GM19023 (cell line): Measurements from ENCODE around the gene IMPDH1.

Experiments used
- ATAC-seq: cut with Tn5 transposase; IDR thresholded peaks from one replicate; pipeline ENCODE4 v1.9.1; 2021; ENCODE audit warnings: mild to moderate bottlenecking, moderate library complexity; ENCODE audit not compliant: unreplicated experiment

The IMPDH1 gene

DNA sequence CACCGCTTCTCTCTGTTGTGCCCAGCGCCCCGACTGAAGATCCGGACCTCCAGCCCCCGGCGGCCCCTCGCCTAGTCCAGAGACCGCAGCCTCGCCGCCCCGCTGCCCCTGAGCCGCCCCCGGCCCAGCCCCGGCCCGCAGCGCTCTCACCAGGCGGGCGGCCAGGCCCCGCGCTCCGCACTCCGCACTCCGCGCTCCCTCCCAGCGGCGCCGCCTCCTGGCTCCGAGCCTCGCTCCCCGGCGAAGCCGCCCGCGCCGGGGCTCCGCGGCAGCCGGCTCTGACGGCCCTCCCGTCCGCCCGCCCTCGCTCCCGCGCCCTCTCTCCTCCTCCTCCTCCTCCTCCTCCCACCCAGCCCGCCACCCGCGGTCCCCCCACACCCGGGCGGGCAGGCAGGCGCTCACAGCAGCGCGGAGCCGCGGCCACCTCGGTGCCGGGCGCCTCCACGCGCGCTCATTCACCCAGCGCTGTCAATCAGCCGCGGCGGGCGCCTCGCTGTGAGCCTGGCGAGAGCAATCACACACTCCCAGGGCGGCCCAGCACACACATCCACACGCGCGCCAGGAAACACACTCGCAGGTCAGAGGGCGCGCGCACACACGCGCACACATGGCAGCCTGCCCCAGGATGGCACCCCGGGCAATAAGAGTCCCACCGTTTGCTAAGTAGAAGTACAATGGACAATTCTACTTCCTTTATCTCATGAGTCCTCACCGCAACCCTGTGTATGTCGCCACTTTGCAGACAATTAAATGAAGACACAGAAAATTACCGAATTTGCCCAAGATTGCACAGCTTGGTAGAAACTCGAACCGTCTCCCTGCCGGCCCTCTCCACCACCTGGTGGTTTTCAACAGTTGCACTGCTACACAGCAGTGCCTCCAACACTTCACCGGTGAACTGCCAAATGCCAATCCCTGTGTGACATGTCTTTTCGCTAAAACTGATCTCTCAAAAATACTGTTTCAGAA is 48.1 kb downstream of the IMPDH1 start, which contains the start of gene PRRT4:
Gene PRRT4 (minus strand): TSS at position 280 of the 969 bp plus-strand sequence.
- no peak for ATAC-seq

DNA sequence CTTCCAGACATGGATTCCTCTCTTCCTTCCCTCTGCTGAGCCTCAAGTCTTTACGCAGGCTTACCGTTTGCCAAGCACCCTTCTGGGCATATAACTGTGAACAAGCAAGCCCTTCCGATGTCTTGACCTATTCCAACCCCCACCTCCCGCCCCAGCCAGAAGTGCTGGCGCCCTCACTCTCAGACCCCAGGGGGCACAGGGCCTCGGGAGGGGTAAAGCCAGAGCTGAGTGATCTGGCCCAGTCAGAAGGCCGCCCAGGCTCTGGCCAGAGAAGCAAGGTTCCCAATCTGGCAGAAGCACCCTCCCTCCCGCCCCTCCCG is 49.5 kb downstream of the IMPDH1 start:
- ATAC-seq = no peak

DNA sequence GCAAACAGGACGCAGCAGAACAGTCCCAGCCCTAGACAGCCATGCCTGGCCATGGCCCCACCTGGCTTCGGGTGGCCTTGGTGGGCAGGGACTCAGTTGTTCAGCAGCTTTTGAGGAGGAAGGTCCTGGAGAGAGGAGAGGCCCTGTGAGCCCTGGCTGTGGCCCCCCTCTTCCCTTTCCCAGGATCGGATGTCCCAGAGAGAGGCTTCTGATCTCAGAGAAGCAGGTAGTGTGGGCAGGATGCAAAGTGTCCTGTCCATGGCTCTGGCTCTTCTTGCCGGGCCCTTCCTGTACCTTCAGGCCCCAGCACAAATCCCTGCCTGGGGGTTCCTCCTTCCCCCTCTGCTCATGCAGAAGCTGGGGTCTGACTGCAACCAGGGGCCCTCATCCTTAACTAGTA is 49.8 kb downstream of the IMPDH1 start:
- ATAC-seq = no peak

DNA sequence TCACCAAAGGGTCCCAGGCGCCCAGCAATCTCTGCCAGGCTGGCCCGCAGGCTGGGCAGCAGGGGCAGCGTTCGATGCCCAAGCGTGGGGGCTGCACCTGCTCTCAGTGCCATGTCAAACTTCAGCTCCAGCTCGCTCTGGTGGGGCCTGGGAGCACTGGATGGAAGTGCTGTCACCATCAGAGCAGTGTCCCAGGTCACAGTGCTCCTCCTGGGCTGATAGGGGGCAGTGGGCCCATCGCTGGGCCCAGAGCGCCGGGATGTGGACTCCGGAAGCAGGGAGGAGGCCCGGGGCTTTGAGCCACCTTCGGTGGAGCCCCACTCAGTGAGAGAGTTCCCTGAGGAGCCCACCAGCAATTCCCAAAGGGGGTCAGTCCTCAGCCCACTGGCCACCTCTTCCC is 50.4 kb downstream of the IMPDH1 start:
- ATAC-seq = no peak

DNA sequence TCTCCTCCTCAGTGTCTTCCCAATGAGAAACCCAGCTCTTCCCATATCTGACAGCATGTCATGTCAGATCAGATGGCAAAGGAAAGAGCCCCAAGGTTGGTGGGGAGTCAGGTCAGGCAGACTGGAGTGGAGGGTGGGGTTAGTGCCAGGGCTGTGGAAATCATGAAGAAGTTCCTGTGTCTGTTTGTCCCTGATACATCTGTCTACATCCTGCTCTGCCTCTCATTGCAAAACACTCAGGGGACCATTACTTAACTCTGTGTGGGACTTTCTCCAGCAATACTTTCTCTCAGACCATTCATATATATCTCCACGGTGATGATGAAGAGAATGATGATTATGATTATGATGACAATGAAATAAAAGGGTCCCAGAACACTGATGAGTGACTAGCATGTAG is 51.5 kb downstream of the IMPDH1 start:
- no peak for ATAC-seq

DNA sequence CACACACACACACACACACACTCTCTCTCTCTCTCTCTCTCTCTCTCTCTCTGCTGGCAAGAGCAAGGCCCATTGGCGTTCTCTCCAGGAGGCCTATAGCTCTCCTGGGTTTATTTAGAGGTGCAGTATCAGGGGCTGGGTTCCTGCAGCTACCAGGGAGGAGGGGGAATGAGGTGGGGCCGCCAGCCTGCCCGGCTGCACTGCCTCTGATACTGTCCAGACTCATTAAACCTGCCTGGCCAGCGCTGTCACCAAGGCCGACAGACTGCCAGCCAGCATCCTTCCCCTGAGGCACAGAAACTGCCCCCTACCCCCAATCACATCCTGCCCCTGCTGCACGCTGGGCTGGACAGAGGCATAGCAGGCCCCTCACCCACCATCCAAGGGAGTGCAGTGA is 52.6 kb downstream of the IMPDH1 start:
- ATAC-seq = no peak

DNA sequence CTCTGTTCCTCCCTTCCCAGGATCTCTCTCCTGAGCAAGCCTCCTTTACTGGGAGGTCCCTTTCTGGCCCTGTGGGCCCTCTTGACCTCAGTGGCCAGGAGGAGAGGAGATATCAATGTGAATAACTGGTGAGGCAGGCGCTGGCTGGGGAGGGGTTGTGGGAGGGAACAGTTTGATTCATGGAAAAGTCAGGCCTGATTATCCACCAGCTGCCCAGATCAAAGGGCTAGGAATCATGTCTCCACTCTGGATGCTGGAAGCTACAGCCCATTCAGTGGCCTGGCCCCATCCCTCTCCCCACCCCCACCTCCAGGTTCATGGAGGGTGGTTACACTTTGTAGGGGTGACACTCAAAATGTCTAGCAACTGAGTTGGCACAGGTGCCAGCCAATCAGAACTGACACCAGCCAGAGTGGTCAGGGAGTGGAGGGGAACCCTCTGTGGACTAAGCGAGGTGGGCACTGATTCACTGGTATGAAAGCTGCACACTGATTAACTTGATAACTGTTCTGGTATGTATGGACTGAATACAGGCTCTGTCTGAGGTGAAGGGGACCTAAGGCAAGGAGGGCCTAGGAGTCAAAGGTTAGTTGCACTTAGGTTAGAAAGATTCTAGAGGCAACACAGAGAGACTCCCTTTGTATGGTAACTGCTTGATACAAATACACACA is 53.1 kb downstream of the IMPDH1 start:
- ATAC-seq = no peak

DNA sequence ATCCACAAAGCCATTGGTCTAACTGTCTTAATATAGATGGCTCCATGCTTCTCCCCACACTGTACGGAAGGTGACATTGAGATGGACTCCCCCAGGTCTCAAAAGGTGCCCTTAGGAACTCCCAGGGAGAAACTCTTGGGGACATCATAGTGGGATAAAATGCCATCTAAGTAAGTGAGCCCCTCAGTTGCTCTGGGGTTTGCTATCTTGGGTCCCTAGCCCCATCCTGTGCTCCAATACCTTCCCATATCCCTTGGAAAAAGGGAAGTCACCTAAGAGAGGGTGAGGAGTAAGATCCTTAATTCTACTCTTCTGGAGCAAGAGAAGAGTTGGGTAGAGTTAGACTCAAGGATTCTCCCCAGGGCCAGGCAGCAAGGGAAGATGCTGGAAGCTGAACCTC is 56.2 kb downstream of the IMPDH1 start:
- ATAC-seq = no peak

DNA sequence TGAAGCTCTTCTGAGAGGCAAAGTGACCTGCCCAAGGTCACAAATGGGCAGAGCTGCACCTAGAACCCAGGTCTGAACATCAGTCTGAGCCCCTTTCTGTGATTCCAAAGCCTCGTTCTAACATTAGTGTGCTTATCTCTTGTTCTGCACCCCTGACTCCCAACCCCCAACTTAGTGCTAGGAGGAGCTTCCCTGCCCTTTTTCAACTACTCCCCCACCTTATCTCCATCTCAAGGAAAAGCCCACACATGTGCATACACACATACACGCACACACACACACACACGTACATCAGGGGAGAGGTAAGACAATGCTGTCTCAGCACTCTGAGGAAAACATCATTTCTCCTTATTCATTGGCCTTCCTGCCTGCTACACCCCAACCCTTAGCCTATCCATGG is 56.6 kb downstream of the IMPDH1 start:
- ATAC-seq = no peak

DNA sequence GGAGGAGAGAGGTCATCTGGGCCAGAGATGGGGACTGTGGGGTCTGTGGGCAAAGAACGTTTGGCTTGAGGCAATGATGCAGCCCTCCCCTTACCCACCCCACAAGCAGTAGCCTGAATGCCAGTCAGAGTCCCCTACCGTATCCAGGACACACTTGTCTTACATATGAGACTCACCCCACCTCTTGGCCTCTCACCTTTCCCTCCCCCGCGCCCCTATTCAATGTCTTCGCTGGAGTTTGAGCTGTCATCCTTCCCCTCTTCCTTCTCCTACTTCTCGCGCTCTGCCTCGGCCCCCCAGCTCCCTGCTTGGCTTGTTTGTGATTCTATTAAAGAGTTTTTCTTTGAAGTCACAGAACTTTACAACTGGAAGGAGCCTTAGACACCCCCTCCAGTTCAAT is 57.1 kb downstream of the IMPDH1 start:
- no peak for ATAC-seq

DNA sequence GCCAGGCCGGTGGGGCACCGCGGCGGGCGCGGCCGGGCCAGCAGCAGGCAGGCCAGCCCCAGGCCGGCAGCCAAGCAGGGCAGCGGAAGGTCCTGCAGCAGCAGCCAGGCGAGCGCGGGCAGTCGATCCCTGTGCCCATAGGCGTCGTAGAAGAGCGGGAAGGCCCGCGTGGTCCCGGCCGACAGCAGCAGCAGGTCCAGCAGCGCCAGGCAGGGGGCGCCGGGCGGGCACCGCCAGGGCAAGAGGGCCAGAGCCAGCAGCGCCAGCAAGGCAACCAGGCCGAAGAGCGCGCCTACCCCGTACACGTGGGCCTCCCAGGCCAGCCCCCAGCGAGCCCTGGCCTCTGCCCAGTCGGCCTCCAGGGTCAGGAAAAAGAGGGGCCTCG is 57.6 kb downstream of the IMPDH1 start:
- ATAC-seq = no peak

DNA sequence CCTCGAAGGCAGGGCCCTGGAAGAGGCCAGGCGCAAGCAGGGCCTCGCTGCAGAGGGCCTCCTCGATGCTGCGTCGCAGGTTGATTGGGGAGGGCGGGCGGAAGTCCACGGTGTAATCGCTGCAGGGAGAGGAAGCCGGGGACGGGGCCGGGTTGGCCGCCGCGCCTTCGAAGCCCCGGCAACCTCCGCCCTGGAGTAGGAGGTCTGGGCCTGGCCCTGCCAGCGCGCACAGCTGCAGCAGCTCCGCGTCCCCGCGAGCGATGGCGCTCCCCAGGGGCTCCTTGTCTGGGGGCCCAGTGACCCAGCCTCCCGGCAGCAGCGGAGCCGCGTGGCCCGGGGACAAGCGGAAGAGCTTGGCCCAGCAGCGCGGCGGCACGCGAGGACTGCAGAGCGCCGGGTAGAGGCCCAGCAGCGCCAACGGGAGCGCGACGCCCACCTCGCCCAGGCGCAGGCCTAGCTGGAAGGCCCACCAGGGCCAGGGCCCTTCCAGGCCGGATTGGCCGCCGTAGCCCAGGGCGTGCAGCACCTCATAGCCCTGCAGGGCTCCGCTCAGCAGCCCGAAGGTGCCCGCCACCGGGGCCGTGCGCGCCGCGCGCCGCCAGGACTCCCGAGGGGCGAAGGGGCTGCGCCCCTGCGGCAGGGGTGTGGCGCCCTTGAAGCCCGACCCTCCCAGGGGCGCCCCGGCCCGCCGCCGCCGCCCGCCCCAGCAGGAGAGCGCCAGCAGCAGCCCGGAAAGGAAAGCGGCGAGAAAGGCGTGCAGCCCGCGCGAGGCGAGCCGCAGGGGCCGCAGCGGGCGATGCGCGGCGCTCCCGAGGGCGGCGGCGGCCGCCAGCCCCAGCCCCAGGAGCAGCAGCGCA is 58.3 kb downstream of the IMPDH1 start:
- ATAC-seq = no peak

DNA sequence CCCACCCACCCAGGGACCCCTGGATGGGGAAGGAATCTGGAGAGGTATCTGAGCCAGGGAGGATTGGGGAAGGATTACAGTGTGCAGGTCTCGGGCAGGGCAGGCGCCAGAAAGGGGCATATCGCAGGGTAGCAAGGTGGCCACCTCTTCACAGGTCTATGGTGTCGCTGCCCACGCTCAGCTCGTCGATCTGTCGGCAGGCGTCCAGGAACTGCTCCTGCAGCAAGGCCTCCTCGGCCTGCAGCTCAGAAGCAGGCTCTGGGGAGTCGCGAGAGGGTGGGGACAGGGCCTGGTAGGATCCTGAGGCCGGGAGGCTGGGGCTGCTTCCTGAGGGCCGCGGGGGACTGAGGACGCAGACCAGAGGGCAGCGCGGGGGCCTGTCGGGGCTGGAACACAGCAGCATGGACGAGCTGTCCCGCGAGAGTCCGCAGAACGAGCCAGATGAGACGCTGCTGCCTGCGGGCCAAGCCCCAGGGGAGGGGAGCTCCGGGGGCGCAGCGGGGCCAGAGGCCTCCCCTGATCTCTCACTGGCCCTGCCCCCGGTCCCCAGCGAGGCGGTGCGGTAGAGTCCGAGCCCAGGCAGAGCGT is 59.0 kb downstream of the IMPDH1 start:
- no peak for ATAC-seq

DNA sequence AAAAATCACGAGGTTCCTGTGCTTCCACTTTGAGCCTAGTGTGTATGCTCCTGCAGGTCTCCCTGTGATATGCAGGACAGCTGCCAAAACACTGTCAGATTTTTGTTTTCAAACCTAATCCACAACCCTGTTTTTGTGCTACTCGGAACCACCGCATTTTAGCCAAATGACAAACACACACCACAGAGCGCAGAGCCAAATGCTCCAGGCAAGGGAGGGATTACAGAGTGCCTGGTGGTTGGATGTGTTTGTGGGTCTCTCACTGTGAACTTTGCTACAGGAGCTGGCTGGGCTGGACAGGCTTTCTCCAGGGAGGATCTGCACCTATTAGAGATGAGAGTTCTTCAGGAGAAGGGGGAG is 60.3 kb downstream of the IMPDH1 start:
- no peak for ATAC-seq

DNA sequence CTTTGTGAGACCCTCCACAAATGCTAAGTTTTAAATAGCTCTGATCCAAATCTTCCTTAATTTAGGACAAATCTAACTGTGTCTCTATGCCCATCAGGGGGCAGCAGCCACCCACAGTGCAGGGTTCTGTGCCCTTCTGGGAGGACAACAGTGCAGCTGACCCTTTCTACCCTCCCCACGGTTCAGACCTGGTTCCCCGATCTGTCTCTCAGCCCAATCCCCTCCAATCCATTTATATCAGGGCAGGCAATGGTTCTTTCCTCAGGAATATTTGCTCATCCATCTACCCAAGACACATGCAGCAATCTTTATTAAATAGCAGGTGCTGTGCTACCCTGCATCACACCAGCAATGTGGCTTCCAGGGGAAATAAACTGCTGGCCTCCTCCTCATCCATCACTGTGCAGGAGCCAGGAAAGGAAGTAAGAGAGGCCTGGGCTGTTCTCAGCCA is 62.1 kb downstream of the IMPDH1 start:
- no peak for ATAC-seq

DNA sequence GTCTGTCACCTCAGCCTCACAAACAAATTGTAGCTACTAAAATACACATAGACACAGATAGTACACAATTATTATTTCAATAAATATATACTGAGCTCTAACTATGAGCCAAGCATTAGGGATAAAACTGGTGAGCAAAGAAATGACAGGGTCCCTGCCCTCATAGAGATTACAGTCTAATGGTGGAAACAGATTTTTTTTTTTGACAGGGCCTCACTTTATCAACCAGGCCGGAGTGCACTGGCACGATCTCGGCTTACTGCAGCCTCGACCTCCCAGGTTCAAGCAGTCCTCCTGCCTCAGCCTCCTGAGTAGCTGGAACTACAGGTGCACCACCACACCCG is 65.4 kb downstream of the IMPDH1 start:
- ATAC-seq = no peak

DNA sequence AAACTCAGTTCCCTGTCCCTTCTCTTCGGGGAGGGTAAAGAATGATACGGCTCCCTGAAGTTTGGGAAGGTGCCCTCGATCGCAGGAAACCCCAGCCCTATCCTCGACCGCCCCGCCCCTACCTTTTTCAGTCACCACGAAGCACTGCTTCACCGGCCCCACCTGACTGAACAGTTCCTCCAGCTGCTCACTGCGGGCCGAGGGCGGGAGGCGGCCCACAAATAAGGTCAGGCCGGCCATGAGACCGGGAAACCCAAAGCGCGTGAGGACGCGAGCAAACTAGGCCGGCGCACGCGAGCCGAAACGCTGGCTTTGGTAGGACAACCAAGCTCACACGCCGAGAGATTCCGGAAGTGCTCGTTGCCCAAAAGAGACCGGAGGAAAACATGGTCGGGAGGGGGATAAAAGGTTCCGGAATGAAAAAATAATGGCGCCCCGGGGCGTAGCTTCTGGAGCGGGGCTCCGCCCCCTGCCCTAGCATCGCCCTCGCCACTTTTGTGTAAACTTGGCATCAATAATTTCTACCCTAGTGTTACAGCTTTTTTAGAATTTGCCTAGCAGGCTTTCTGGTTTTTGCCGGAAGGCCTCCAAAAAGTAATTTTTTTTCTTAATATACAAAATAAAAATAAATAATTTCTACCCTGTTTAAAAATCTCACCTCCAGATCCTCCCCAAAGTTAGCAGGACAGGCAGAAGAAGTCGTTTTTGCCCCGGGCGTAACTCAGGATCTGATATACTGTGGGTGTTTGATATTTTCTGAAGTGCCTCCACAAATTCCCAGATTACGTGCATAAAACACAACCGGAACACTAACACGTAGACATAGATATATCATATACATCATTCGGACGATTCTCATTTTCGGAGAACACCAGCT is 66.0 kb downstream of the IMPDH1 start, which contains the start of gene RBM28:
Gene RBM28 (minus strand): TSS at position 355 of the 877 bp plus-strand sequence. CDS start 115 bp downstream, at position 240.
- peak; percentile 97 for ATAC-seq
